ENCODE results near the gene CFLAR. TPM values are rescaled to one million over a fixed set of nuclear protein-coding genes. Genes with fewer than 3 reads are reported as not detected.

The CFLAR gene
- total RNA-seq, 1 experiment from 2014 or later, result 56.4 TPM

DNA sequence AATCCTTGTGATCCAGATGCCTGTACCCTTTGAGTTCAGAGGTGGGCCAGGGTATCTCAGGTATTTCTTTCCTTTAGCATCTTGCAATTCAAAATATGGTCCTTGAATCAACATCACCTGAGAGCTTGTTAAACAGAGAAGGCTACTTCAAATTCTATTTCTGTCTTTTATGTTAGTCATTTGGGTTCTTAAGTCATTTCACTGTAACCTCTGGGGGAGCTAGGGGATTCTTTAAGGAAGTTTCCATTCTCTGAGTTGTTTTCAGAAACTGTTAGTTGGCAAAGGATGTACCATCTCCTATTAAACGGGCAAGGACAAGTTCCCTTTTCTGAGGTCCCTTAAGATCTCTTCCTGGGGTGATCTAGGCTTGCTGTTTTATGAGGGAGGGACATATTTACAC, 16.6 kb downstream of the CFLAR start:
- Mint-ChIP-seq H3K27ac (ENCODE audit: unreplicated experiment) (peak overlapping the region; percentile 37), H3K4me1 (ENCODE audit: low read depth, unreplicated experiment) (peaks cover 24% of the 10 kb centered on the region), H3K4me3 (ENCODE audit: unreplicated experiment) (no peak overlapping the region), H3K36me3 (ENCODE audit: insufficient read depth, unreplicated experiment) (peaks cover 54% of the 10 kb centered on the region), H3K27me3 (ENCODE audit: insufficient read depth, unreplicated experiment) (no peaks in the 10 kb centered on the region), H3K9me3 (ENCODE audit: unreplicated experiment) (no peaks in the 10 kb centered on the region)
- no TSS peak for BruUV-seq (replicated peaks)
- intact Hi-C loops (cut with micrococcal nuclease; ENCODE audit: unreplicated experiment), result no loop called here
- ChIA-PET POLR2A (no interaction called here), CTCF (interaction anchor here (1.4 kb wide), 1 partner anchor 26 kb away, joined by 5 read pairs; no protein-coding TSS in a partner anchor)
- Histone ChIP-seq H3K36me3 (ENCODE audit: control insufficient read depth, insufficient read depth, low read length) (peaks cover 3% of the 10 kb centered on the region), H3K9me3 (no peaks in the 10 kb centered on the region), H3K4me1 (peaks cover 46% of the 10 kb centered on the region), H3K4me3 (ENCODE audit: low read depth, low read length) (no peak overlapping the region), H3K27me3 (replicated peaks; ENCODE audit: control insufficient read depth, insufficient read depth, low read length) (no peaks in the 10 kb centered on the region)
- TF ChIP-seq, protein P1, sequence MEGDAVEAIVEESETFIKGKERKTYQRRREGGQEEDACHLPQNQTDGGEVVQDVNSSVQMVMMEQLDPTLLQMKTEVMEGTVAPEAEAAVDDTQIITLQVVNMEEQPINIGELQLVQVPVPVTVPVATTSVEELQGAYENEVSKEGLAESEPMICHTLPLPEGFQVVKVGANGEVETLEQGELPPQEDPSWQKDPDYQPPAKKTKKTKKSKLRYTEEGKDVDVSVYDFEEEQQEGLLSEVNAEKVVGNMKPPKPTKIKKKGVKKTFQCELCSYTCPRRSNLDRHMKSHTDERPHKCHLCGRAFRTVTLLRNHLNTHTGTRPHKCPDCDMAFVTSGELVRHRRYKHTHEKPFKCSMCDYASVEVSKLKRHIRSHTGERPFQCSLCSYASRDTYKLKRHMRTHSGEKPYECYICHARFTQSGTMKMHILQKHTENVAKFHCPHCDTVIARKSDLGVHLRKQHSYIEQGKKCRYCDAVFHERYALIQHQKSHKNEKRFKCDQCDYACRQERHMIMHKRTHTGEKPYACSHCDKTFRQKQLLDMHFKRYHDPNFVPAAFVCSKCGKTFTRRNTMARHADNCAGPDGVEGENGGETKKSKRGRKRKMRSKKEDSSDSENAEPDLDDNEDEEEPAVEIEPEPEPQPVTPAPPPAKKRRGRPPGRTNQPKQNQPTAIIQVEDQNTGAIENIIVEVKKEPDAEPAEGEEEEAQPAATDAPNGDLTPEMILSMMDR (IDR thresholded peaks at IDR 0.05; ENCODE audit: insufficient read depth in 1 of 2, low read depth in 1 of 2, low read length in 1 of 2, severe bottlenecking in 1 of 2, unreplicated experiment in 1 of 2), result no peak
- DNase-seq, result no peak

DNA sequence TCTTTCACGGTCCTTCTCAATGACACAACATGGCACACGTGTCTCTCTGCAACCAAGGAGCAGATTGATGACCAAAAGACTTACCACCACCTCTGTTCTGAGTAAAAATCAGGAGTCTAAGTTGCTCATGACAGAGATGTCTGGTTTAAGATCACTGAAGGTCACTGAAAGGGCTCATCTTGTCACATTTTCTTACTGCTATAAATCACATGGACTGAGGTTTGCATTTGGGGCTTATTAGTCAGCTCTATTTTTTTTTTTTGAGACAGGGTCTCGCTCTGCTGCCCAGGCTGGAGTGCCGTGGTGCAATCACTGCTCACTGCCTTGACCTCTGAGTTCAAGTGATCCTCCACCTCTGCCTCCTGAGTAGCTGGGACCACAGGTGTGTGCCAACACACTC, 19.4 kb downstream of the CFLAR start:
- DNase-seq, result no peak
- no TSS peak for BruUV-seq (replicated peaks)
- POLR2A ChIA-PET, result no interaction called here
- no peak overlapping the region for H3K4me3 ChIP-seq (ENCODE audit: low read depth, low read length)
- H3K4me1 Mint-ChIP-seq (ENCODE audit: low read depth, unreplicated experiment), result peaks cover 10% of the 10 kb centered on the region
- peaks cover 59% of the 10 kb centered on the region for H3K36me3 Mint-ChIP-seq (ENCODE audit: insufficient read depth, unreplicated experiment)
- intact Hi-C loops (cut with micrococcal nuclease; ENCODE audit: unreplicated experiment), result no loop called here
- TF ChIP-seq, protein P1 (IDR thresholded peaks at IDR 0.05; ENCODE audit: insufficient read depth in 1 of 2, low read depth in 1 of 2, low read length in 1 of 2, severe bottlenecking in 1 of 2, unreplicated experiment in 1 of 2), result no peak
- H3K27me3 Mint-ChIP-seq (ENCODE audit: insufficient read depth, unreplicated experiment), result no peaks in the 10 kb centered on the region
- H3K9me3 ChIP-seq, result no peaks in the 10 kb centered on the region
- no peak overlapping the region for H3K27ac Mint-ChIP-seq (ENCODE audit: unreplicated experiment)
- no peak overlapping the region for H3K4me3 Mint-ChIP-seq (ENCODE audit: unreplicated experiment)
- CTCF ChIA-PET, result no interaction called here
- H3K4me1 ChIP-seq, result peaks cover 24% of the 10 kb centered on the region
- H3K27me3 ChIP-seq (replicated peaks; ENCODE audit: control insufficient read depth, insufficient read depth, low read length), result no peaks in the 10 kb centered on the region
- H3K36me3 ChIP-seq (ENCODE audit: control insufficient read depth, insufficient read depth, low read length), result peaks cover 7% of the 10 kb centered on the region
- no peaks in the 10 kb centered on the region for H3K9me3 Mint-ChIP-seq (ENCODE audit: unreplicated experiment)

DNA sequence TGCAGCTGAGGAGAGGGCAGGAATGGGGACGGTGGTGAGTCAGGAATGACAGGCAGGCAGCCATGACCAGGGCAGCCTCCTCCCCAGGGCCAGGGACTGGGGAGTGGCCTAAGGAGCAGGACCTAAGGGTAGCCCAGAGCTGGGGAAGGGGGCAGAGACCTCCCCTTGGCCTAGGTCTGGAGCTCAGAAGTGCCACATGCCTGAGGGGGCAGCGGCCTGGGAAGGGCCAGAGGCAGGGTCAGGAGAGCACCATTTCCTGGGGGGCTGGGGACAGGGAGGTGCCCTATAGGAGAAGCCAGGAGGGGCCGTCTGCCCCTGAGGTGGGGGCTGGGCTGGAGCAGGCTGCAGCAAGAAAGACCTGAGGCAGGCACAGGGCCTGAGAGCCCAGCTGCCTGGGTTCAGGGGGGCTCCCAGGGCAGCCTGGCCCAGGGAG, 20.9 kb downstream of the CFLAR start:
- intact Hi-C loops (cut with micrococcal nuclease; ENCODE audit: unreplicated experiment), result no loop called here
- no peak overlapping the region for H3K4me3 Mint-ChIP-seq (ENCODE audit: unreplicated experiment)
- H3K27me3 Mint-ChIP-seq (ENCODE audit: insufficient read depth, unreplicated experiment), result no peaks in the 10 kb centered on the region
- H3K36me3 Mint-ChIP-seq (ENCODE audit: insufficient read depth, unreplicated experiment), result peaks cover 63% of the 10 kb centered on the region
- peak overlapping the region; percentile 12 for H3K27ac Mint-ChIP-seq (ENCODE audit: unreplicated experiment)
- ChIA-PET CTCF (no interaction called here), POLR2A (no interaction called here)
- peaks cover 10% of the 10 kb centered on the region for H3K4me1 Mint-ChIP-seq (ENCODE audit: low read depth, unreplicated experiment)
- BruUV-seq (replicated peaks), result no TSS peak
- Histone ChIP-seq H3K4me3 (ENCODE audit: low read depth, low read length) (no peak overlapping the region), H3K36me3 (ENCODE audit: control insufficient read depth, insufficient read depth, low read length) (peaks cover 5% of the 10 kb centered on the region), H3K27me3 (replicated peaks; ENCODE audit: control insufficient read depth, insufficient read depth, low read length) (no peaks in the 10 kb centered on the region), H3K4me1 (peaks cover 12% of the 10 kb centered on the region), H3K9me3 (no peaks in the 10 kb centered on the region)
- DNase-seq, result no peak
- H3K9me3 Mint-ChIP-seq (ENCODE audit: unreplicated experiment), result no peaks in the 10 kb centered on the region
- TF ChIP-seq, protein P1 (IDR thresholded peaks at IDR 0.05; ENCODE audit: insufficient read depth in 1 of 2, low read depth in 1 of 2, low read length in 1 of 2, severe bottlenecking in 1 of 2, unreplicated experiment in 1 of 2), result no peak
